Stimulated activated CD8-positive, alpha-beta memory T cell treated with anti-CD3 and anti-CD28 coated beads, Interleukin-12 subunit alpha, Interleukin-12 subunit beta, amount 100 ng/mL, for 4 hours (primary cell): Measurements from ENCODE around the gene EBP.
"Not testable (repeated sequence)": the region's sequence is repeated elsewhere in the genome, so short reads cannot be mapped to it uniquely, and the experiment has no call there.

Experiments
- DNase-seq: peaks from one replicate; pipeline ENCODE4 v3.0.0-alpha.2; 2020; ENCODE audit warnings: low read depth

The EBP gene

DNA sequence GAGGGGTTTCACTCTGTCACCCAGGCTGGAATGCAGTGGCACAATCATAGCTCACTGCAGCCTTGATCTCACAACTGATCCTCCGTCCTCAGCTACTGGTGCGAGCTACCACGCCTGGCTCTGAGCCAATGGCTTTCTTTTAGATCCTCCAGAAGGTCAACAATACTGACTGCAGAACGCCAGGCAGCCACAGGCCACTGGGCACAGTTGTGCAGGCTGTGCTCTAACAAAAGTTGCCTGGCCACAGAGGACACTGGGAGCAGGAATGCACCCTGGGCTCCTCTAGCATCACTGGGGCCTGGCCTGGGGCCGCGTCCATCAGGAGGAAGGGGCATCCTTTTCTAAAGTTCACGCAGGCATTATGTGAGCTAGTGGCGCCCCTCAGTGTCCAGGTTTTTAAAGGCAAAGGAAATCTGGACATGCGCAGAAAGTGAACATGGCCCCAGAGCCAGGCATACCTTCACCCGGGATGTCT, 27.7 kb upstream of the EBP start:
- DNase-seq = no peak

DNA sequence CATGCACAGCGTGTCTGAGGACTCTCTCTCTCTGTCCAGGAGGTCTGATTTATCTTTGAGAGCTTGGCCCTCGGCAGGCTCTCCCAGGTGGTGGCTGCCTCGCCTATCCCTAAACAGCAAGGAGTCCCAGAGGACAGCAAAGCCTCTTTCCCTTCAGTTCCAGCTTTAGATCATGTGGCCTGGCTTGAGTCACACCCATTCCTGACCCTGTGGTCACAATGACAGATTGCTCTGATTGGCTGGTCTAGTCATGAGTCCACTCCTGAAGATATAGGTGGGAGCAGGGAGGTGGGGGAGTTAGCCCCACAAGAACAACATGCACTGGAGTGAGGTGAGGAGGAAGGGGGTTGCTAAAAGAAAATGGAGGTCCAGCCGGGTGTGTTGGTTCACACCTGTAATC, 24.9 kb upstream of the EBP start:
- DNase-seq = no peak

DNA sequence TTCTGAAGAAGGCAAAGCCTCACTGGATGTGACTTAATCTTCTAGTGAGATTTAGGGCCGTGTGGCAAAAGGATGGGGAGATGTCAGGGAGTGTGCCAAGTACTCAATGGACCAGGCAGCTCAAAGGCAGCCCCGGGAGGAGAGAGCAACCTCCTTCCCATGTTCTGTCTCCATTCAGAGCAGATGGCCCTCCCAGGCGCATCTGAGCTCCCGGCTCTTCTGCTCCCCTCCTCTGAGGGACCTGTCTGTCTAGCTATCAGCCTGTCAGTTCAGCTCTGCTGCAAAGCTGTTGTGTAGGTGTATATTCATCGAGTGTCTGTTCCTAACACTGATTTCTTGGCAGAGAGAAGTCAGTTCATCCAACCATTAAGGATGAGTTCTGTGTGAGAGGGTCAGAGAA, 23.7 kb upstream of the EBP start:
- DNase-seq = no peak

DNA sequence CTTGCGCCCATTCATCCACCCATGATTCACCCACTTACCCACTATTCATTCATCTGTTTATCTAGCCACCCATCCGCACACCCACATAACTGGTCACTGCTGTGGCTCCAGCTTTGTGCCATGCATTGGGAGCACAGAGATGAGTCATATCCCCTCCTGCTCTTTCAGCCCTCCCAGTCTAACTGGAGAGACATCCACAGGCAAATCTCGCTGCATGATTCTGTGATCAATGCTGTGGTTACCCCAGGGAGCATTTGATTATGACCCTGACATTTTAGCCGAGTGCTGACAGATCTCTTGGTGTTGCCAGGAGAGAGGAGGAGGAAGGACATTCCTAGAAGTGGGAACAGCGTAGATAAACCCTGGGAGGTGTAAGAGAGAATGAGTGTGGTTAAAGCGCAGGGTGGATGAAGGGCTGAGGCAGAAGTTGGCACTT, 23.2 kb upstream of the EBP start:
- DNase-seq = no peak

DNA sequence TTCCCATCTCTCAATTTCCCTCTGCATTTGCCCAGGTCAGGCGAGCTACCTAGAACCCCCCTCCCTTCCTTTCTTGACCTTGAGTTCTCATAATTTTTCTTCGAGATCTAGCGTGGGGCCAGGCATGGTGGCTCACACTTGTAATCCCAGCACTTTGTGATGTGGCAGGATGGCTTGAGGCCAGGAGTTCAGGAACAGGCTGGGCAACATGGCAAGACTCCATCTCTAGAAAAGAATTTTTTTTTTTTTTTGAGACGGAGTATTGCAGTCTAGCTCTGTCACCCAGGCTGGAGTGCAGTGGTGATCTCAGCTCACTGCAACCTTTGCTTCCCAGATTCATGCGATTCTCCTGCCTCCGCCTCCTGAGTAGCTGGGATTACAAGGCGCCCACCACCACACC, 17.3 kb upstream of the EBP start:
- DNase-seq = no peak

DNA sequence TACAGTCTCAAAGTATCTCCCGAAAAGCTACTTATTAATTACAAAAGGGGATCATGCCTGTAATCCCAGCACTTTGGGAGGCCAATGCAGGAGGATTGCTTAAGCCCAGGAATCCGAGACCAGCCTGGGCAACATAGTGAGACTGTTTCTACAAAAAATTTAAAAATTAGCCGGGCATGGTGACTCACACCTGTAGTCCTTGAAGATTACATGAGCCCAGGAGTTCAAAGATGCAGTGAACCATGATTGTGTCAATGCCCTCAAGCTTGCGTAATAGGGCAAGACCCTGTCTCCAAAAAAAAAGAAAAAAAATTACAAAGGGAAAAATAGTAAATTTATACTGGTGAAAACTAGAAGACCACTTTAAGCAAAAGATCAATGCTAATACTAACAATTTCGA, 16.1 kb upstream of the EBP start:
- DNase-seq = no peak

DNA sequence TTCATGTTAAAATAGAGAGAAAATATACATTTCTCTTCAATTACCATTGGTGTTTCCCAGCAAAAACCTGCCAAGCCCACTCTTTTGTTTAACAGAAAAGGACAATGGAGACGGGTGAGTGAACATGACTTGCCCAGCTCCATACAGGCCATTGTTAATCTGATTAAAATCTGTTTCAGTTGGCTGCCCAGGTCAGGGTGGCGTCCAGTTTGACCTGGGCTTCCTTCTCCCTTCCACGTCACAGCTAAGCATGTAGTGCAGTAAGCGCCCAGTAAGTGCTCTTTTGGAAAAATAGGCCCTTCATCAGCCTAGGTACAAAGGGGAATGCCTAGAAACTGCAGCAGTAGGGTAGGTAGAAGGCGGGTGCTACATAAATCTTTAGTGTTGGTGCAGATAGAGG, 14.4 kb upstream of the EBP start:
- no peak for DNase-seq

DNA sequence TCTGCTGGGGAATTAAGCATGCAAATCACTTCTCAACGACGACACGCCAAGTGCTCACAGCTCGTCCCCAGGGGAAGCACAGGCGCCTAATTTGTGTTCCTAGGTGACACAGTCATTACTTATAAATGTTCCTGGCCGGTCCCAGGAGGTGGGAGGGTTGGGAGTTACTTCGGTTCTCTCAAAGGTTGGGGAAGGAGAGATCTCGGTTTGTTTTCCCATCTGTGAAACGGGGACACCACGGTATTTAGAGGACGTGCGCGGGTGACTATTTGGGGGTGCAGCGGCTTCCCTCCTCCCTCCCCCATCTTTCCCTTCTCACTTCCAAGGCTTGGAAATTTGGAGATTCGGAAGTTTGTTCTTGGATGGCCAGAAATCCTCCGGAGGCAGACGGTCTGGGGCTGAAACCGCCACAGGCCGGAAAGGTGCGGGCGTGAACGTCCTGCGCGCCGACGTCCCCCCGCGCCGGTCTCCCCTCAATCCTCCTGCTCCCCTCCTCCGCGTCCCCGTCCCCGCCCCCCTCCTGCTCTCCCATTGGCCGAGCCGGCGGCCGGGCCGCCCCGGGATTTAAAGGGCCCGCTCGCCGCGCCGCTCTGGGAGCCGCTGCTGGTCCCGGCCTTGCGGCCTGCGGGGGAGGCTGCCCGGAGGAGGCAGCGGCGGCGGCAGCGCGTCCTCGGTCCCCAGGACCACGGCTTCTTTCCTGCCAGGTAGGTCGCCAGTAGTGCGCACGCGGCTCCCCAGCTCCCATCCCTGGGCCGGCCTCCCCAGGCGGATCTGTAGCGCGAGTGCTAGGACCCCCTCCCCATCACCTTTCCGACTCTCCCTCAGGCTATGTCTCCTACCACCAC, 13.0 kb upstream of the EBP start, which contains the start of gene PORCN:
Gene PORCN, plus strand, starts transcription at position 593 of the 845 bp plus-strand sequence. CDS start 829 bp downstream, outside the sequence.
- peak; percentile 66 for DNase-seq

DNA sequence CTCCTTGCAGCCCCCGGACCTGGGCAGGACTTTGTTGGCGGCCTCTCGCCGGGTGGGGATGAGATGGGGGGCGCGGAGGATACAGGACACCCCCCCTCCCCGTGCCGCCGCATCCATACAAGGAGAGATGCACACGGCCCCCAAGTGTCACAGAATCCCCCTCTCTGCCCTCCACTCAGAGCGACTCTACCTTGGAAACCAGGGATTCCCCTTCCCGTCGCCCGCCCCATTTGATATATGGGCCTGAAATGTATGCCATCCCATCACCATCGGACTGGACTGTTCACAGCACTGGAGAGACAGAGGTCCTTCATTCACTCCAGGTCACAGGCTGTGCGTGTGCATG, 12.4 kb upstream of the EBP start:
- no peak for DNase-seq

DNA sequence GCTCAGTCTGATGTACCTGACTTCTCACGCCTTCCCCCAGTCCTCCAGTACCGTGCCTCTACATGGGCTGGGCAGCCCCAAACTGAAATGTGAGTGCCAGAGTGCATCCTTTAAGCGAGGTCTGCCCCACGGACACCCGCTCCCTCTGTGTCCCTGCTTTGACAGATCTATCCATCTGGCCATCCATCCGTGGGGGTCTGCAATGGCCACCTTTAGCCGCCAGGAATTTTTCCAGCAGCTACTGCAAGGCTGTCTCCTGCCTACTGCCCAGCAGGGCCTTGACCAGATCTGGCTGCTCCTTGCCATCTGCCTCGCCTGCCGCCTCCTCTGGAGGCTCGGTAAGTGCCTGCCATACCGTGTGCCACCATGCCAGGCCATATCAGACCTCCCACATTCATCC, 12.0 kb upstream of the EBP start:
- DNase-seq = no peak

DNA sequence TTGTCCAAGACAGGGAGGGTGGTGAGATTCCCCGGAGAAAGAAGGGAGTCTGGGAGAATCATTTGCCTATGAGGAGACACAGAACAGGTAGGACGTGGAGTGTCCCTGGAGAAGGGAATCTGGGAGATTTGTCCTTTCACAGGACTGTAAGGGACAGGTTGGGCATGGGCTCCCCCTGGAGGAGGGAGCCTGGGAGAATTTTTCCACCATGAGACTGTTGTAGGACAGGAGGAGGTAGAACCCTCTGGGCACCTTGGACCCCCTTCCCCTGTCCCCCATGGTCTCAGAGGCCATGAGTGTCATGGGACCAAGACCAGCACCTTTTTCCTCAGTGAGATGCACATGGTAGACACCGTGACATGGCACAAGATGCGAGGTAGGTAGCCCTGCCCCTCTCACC, 10.0 kb upstream of the EBP start:
- DNase-seq = no peak

DNA sequence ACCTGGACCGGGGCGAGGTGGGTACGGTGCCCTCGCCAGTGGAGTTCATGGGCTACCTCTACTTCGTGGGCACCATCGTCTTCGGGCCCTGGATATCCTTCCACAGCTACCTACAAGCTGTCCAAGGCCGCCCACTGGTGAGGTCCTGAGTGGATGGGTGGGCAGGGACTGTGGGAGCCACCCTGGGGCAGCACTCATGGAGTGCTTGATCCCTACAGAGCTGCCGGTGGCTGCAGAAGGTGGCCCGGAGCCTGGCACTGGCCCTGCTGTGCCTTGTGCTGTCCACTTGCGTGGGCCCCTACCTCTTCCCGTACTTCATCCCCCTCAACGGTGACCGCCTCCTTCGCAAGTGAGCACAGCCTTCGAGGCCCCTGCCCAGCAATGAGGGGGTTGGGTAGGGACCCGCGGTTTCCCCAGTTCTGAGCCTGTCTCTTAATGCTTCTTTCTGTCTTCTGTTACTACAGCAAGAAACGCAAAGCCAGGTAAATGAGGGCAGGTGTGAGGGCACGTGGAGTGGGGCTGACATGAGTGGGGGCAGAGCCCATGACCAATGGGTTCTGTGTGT, 9.2 kb upstream of the EBP start:
- no peak for DNase-seq

DNA sequence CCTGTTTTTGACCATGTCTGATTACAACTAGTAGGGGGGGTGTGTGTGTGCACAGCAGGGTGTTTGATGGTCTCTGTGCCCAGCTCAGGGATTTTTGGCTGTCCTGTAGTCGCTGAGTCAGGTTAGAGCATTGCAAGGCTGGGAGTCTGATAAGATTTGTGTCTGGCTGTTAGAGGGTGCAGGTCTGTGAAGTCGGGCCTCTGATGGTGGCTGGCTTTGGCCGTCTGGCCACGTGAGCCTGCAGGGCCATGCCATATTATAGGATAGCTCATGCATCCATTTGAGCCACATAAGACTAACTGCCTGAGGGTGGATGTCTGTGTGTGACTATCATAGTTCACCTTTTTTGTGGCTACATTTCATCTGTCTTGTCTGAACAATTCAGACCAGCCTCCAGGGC, 7.9 kb upstream of the EBP start:
- no peak for DNase-seq

DNA sequence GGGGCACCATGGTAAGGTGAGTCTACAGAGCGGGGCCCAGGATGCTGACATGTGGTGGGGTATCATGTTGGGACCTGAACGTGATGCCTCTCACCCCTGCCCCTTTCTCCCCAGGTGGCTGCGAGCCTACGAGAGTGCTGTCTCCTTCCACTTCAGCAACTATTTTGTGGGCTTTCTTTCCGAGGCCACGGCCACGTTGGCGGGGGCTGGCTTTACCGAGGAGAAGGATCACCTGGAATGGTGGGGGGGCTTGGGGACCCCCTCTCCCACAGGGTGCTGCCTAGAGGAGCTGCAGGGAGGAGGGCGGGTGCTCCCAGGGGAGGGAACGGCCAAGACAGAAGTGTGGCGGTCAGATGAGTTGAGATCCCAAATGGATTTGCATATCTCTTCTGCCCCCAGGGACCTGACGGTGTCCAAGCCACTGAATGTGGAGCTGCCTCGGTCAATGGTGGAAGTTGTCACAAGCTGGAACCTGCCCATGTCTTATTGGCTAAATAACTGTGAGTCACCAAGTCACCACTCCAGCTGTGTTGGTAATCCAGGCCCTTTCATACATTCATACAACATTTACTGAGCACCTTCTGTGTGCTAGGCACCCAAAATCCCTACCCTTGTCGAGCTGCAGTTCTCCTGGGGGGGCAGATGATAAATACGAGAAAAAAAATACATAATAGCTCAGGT, 7.3 kb upstream of the EBP start:
- DNase-seq = no peak

DNA sequence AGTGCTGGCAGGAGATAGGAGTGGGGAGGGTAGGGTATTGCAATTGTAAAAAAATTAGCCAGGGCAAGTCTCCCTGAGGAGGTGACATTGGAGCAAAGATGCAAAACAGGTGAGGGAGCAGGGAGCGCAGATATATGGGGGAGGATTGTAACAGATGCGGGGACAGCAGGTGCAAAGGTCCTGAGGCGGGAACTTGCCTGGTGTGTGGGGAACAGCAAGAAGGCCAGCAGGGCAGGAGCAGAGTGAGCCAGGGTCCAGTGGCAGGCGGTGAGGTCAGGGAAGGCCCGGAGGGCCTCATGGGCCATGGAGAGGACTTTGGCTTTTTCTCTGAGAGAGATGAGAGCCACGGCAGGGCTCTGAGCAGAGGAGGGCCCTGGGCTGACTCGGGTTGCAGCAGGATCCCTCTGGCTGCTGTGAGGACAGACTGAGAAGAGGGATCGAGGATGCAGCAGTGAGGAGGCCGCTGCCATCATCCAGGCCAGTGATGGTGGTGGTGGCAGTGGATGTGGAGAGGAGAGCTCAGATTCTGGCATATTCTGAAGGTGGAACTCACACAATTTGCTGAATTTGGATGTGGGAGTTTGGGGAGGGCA, 6.6 kb upstream of the EBP start:
- no peak for DNase-seq

DNA sequence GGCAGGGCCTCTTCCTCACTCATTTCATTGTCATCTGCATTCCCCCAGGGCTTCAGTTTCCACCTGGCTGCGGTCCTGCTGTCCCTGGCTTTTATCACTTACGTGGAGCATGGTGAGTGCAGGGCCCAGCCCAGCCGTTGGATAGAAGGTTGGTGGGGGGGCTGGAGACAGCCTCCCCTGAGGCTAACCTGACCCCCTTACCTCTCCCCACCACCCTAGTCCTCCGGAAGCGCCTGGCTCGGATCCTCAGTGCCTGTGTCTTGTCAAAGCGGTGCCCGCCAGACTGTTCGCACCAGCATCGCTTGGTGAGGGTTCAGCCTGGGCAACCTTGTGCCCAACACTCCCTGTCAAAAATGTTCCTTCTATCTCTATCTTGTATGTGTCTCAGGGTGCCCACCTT, 5.8 kb upstream of the EBP start:
- no peak for DNase-seq

DNA sequence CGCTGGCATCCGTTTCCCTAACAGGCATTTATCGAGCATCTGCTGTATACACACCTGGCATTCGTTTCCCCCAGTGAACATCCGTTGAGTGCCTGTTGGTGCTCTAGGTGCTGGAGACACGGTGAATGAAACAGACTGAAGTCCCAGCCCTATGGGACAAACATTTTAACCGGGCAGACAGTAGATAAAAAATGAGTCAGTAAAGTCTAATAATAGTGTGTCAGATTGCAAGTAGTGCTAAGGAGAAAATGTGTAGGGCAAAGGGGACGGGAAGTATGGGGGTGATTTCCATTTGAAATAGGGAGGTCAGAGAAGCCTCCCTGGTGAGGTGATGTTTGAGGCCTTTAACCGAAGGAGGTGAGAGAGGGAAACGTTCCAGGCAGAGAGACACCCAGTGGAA, 5.3 kb upstream of the EBP start:
- no peak for DNase-seq

DNA sequence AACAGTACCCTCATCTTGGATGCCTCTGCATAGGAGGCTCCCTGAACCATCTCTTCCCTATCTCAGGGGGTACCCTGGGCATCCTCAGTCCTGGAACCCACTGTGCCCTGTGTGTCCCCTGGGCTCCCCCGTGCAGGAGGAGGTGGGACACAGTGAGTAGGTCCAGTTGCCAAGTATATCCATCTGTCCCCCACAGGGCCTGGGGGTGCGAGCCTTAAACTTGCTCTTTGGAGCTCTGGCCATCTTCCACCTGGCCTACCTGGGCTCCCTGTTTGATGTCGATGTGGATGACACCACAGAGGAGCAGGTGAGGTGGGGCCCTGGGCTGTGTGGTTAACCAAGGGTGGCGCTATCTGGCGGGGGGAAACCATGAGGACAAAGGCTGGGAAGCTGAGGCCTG, 4.6 kb upstream of the EBP start:
- DNase-seq = no peak

DNA sequence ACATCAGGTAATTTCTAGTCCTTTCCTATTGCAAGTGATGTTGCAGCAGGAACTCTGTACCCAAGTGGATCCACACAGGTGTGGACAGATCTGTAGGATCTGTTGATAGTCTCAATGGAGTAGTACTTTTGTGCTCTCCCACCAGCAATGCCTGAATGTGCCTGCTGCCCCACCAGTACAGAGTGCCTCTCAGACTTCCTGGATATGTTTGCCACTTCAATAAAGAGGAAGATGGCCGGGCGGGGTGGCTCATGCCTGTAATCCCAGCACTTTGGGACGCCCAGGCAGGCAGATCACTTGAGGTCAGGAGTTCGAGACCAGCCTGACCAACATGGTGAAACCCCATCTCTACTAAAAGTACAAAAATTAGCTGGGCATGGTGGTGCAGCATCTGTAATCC, 2.1 kb upstream of the EBP start:
- not testable (repeated sequence) for DNase-seq

DNA sequence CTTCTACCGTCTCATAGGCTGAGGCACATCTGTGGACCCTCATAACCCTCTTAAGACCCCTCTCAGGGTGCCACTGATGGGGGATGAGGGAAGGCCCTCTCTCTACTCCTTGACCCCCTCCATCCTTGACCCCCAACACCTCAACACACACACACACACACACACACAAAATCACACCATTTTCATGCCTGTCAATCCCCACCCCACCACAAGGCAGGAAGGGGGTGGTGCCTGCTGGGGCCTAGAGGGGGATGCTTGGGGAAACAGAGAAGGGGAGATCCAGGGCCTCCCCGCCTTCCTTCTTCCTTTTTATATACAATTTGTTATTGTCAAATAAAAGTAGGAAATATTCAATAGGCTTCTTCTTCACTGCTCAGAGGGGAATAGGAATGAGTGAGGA, 1.2 kb upstream of the EBP start:
- DNase-seq = no peak

DNA sequence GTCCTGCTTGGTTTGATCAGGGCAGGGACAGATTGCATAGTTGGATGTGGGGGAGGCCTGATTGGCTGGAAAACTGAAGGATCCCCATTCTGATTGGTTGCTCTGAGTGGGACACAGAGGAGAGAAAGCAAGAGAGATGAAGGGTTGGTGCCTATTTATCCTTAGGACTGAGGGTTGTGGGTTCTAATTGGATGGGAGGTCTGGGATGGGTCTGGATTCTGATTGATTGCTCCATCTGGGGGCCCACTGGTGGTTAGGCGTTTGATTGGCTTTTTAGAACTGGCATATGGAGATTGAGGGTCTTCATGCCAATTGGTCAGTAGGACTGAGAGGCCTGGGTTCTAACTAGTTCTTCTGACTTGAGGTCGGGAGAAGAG, 644 bp upstream of the EBP start:
- no peak for DNase-seq

DNA sequence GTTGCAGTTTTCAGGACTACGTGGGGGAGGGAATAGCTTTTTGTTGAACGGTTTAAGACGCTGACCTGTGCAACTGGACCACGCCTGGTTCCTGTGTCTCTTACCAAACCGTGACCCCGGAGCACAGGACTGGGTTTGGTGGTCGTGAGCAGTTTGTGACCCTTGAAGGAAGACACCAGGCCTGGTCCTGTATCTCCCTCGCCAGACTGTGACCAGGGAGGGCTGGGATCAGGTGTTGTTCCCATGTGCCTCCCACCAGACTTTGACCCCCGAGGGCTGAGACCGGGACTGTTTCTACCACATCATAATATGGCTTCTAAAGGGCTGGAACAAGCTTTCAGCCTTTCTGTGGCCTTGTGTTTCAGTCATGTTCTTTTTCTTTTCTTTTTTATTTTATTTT, 683 bp downstream of the EBP start:
- DNase-seq = no peak

DNA sequence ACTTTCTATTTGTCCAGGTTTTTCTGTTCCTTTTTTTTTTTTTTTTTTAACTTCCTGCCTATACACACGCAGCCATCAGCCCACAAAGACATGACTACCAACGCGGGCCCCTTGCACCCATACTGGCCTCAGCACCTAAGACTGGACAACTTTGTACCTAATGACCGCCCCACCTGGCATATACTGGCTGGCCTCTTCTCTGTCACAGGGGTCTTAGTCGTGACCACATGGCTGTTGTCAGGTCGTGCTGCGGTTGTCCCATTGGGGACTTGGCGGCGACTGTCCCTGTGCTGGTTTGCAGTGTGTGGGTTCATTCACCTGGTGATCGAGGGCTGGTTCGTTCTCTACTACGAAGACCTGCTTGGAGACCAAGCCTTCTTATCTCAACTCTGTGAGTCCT, 2.1 kb downstream of the EBP start:
- DNase-seq = no peak
